H1 (cell line): ENCODE results near the gene OR52E2. TPM values are rescaled to one million over a fixed set of nuclear protein-coding genes. Genes with fewer than 3 reads are reported as not detected.

Experiments
- CTCF ChIA-PET: fragments of 300-600 bp; sonication (Branson Sonifier 250); formaldehyde crosslinking; loops from one replicate; lab custom pipeline; 2021; ENCODE audit not compliant: partially characterized antibody; lab: Charles Lee
- POLR2A ChIA-PET: fragments of 300-600 bp; sonication (Branson Sonifier 250); formaldehyde crosslinking; loops from one replicate; lab custom pipeline; 2021; ENCODE audit warnings: inconsistent platforms; ENCODE audit not compliant: partially characterized antibody; lab: Charles Lee
- DNase-seq, 2 experiments: peaks; one replicate each; pipeline versions ENCODE4 v3.0.0 to v3.0.0-alpha.2; 2010 to 2022; ENCODE audit warnings: low spot score in 2 of 2, low read depth in 1 of 2, mixed read lengths in 1 of 2
- FAIRE-seq: peaks from 2 replicates; lab custom pipeline; 2011; peaks lifted over from hg19 to GRCh38; lab: Jason Lieb, UNC
- H2AFZ ChIP-seq: 2 replicates; pipeline ENCODE4 v1.8.1; 2012; ENCODE audit warnings: low read length, inconsistent platforms
- H2AK5ac ChIP-seq: 2 replicates; pipeline ENCODE4 v1.6.1; 2013; ENCODE audit warnings: low read depth, low read length
- H2BK120ac ChIP-seq: replicated peaks from 2 replicates; pipeline ENCODE3; 2013; ENCODE audit warnings: low read depth, low read length, inconsistent platforms
- H2BK12ac ChIP-seq: 2 replicates; pipeline ENCODE4 v1.6.1; 2013; ENCODE audit warnings: low read depth, low read length
- H2BK15ac ChIP-seq: 2 replicates; pipeline ENCODE4 v1.6.1; 2013; ENCODE audit warnings: low read length
- H2BK20ac ChIP-seq: 2 replicates; pipeline ENCODE4 v1.6.1; 2013; ENCODE audit warnings: low read length
- H2BK5ac ChIP-seq: 2 replicates; pipeline ENCODE4 v1.6.1; 2013; ENCODE audit warnings: low read depth, low read length
- H3K14ac ChIP-seq: 2 replicates; pipeline ENCODE4 v1.6.1; 2013; ENCODE audit warnings: inconsistent platforms; ENCODE audit not compliant: insufficient read length
- H3K18ac ChIP-seq: 2 replicates; pipeline ENCODE4 v1.6.1; 2013; ENCODE audit warnings: low read length; ENCODE audit errors: extremely low read depth
- H3K23ac ChIP-seq: 2 replicates; pipeline ENCODE4 v1.6.1; 2013; ENCODE audit warnings: inconsistent platforms; ENCODE audit not compliant: insufficient read length
- H3K23me2 ChIP-seq: 2 replicates; pipeline ENCODE4 v1.6.1; 2013; ENCODE audit warnings: low read depth, low read length
- H3K27ac ChIP-seq: 2 replicates; pipeline ENCODE4 v1.6.1; 2011; ENCODE audit warnings: low read depth, low read length, inconsistent platforms
- H3K27me3 ChIP-seq, 4 experiments: replicated peaks in 1 of 4; 1 replicate in 1 of 4; 2 replicates in 3 of 4; pipeline versions ENCODE4 v1.6.1 to v1.8.1; 2011 to 2013; ENCODE audit warnings: low read length in 3 of 4, mild to moderate bottlenecking in 3 of 4, inconsistent platforms in 2 of 4, mixed read lengths in 2 of 4, moderate library complexity in 1 of 4; ENCODE audit not compliant: control insufficient read depth in 3 of 4, insufficient read depth in 3 of 4; ENCODE audit errors: extremely low read depth in 1 of 4
- H3K36me3 ChIP-seq, 4 experiments: 2 replicates each; pipeline versions ENCODE4 v1.6.1 to v1.8.1; 2011 to 2013; ENCODE audit warnings: mild to moderate bottlenecking in 4 of 4, low read length in 3 of 4, moderate library complexity in 2 of 4, control low read depth in 1 of 4, inconsistent platforms in 1 of 4; ENCODE audit not compliant: insufficient read depth in 4 of 4, control insufficient read depth in 2 of 4
- H3K4ac ChIP-seq: replicated peaks from 2 replicates; pipeline ENCODE3; 2013; ENCODE audit warnings: low read length, low read depth, mixed read lengths, inconsistent platforms; ENCODE audit not compliant: insufficient read length
- H3K4me1 ChIP-seq, 4 experiments: replicated peaks in 1 of 4; 1 replicate in 1 of 4; 2 replicates in 3 of 4; pipeline versions ENCODE4 v1.6.1 to v1.8.1; 2011 to 2013; ENCODE audit warnings: low read length in 3 of 4, inconsistent platforms in 2 of 4, mixed read lengths in 1 of 4; ENCODE audit not compliant: insufficient read depth in 4 of 4, control insufficient read depth in 3 of 4
- H3K4me2 ChIP-seq, 2 experiments: 2 replicates each; pipeline versions ENCODE4 v1.6.1 to v1.8.1; 2011 to 2013; ENCODE audit warnings: low read depth in 2 of 2, low read length in 2 of 2, control low read depth in 1 of 2, inconsistent platforms in 1 of 2, mild to moderate bottlenecking in 1 of 2; ENCODE audit not compliant: insufficient read depth in 1 of 2
- H3K4me3 ChIP-seq, 4 experiments: fragments of 200-600, 300-600 bp in 1 of 4; sonication (generic), shearing (Covaris generic), sonication (Bioruptor Twin) in 1 of 4; 2 replicates each; pipeline versions ENCODE4 v1.5.1 to v1.8.1; 2011 to 2016; ENCODE audit warnings: low read length in 4 of 4, low read depth in 3 of 4, control low read depth in 2 of 4, inconsistent platforms in 2 of 4, mild to moderate bottlenecking in 2 of 4, mixed read lengths in 1 of 4, moderate library complexity in 1 of 4; ENCODE audit not compliant: insufficient read depth in 2 of 4; ENCODE audit errors: extremely low read depth in 1 of 4
- H3K56ac ChIP-seq: replicated peaks from 2 replicates; pipeline ENCODE3; 2013; ENCODE audit warnings: low read depth, mild to moderate bottlenecking, mixed read lengths, low read length, inconsistent platforms; ENCODE audit not compliant: insufficient read length
- H3K79me1 ChIP-seq: 2 replicates; pipeline ENCODE4 v1.6.1; 2013; ENCODE audit warnings: low read depth, low read length, control low read depth
- H3K79me2 ChIP-seq, 2 experiments: 2 replicates each; pipeline versions ENCODE4 v1.6.1 to v1.8.1; 2012 to 2013; ENCODE audit warnings: low read length in 2 of 2, mild to moderate bottlenecking in 2 of 2, inconsistent platforms in 1 of 2; ENCODE audit not compliant: insufficient read depth in 2 of 2, control insufficient read depth in 1 of 2
- H3K9ac ChIP-seq, 4 experiments: replicated peaks in 1 of 4; 1 replicate in 1 of 4; 2 replicates in 3 of 4; pipeline versions ENCODE4 v1.6.1 to v1.8.1; 2011 to 2013; ENCODE audit warnings: low read depth in 3 of 4, low read length in 3 of 4, control low read depth in 2 of 4, mild to moderate bottlenecking in 2 of 4, moderate library complexity in 2 of 4, inconsistent platforms in 1 of 4; ENCODE audit errors: extremely low read depth in 1 of 4
- H3K9me3 ChIP-seq, 2 experiments: 2 replicates each; pipeline versions ENCODE4 v1.6.1 to v1.8.1; 2012 to 2013; ENCODE audit warnings: mild to moderate bottlenecking in 2 of 2, moderate library complexity in 2 of 2, control low read depth in 1 of 2, inconsistent platforms in 1 of 2, low read depth in 1 of 2, low read length in 1 of 2, mixed read lengths in 1 of 2; ENCODE audit not compliant: insufficient read depth in 2 of 2
- H4K20me1 ChIP-seq, 2 experiments: replicated peaks in 1 of 2; 2 replicates each; pipeline versions ENCODE3 to v1.8.1; 2011 to 2013; ENCODE audit warnings: inconsistent platforms in 2 of 2, low read length in 2 of 2, mild to moderate bottlenecking in 1 of 2; ENCODE audit not compliant: insufficient read depth in 2 of 2, control insufficient read depth in 1 of 2
- H4K5ac ChIP-seq: 2 replicates; pipeline ENCODE4 v1.6.1; 2013; ENCODE audit warnings: low read length, low read depth, mixed read lengths, inconsistent platforms; ENCODE audit not compliant: insufficient read length
- H4K8ac ChIP-seq: 2 replicates; pipeline ENCODE4 v1.8.0; 2013; ENCODE audit warnings: mild to moderate bottlenecking, moderate library complexity, low read length, inconsistent platforms; ENCODE audit not compliant: insufficient read depth; ENCODE audit errors: extremely low read depth
- H4K91ac ChIP-seq: replicated peaks from 2 replicates; pipeline ENCODE3; 2013; ENCODE audit warnings: low read length, mixed read lengths, inconsistent platforms; ENCODE audit not compliant: insufficient read length
- ATF3 ChIP-seq: IDR thresholded peaks from 2 replicates; pipeline ENCODE4 v1.6.1; 2011; ENCODE audit warnings: low read depth, mild to moderate bottlenecking, low read length; ENCODE audit not compliant: insufficient read depth
- BACH1 ChIP-seq: IDR thresholded peaks from 2 replicates; pipeline ENCODE4 v1.6.1; 2012; ENCODE audit warnings: low read length, improper control_type of control experiment
- CEBPB ChIP-seq: IDR thresholded peaks from 2 replicates; pipeline ENCODE4 v1.6.1; 2012; ENCODE audit warnings: low read depth, low read length
- EP300 ChIP-seq, 2 experiments: IDR thresholded peaks; 1 replicate in 1 of 2; 2 replicates in 1 of 2; pipeline ENCODE4 v1.6.1; 2011 to 2012; ENCODE audit warnings: low read depth in 2 of 2, low read length in 2 of 2, mild to moderate bottlenecking in 2 of 2, borderline replicate concordance in 1 of 2, inconsistent platforms in 1 of 2, moderate library complexity in 1 of 2
- NANOG ChIP-seq: IDR thresholded peaks from 2 replicates; pipeline ENCODE4 v1.6.1; 2011; ENCODE audit warnings: low read length, low read depth, mild to moderate bottlenecking, inconsistent platforms; ENCODE audit not compliant: insufficient read depth, poor library complexity, severe bottlenecking
- POLR2A ChIP-seq, 2 experiments: IDR thresholded peaks; 1 replicate in 1 of 2; 2 replicates in 1 of 2; pipeline ENCODE4 v1.6.1; 2011; ENCODE audit warnings: low read depth in 2 of 2, low read length in 2 of 2, mild to moderate bottlenecking in 2 of 2; ENCODE audit errors: control extremely low read depth in 1 of 2
- POLR2AphosphoS5 ChIP-seq: IDR thresholded peaks from 2 replicates; pipeline ENCODE4 v1.6.1; 2011; ENCODE audit warnings: low read depth, low read length
- POU5F1 ChIP-seq: IDR thresholded peaks from 2 replicates; pipeline ENCODE4 v1.6.1; 2011; ENCODE audit warnings: low read depth, mild to moderate bottlenecking, low read length, moderate library complexity
- YY1 ChIP-seq: IDR thresholded peaks from 2 replicates; pipeline ENCODE4 v1.6.1; 2011; ENCODE audit warnings: low read depth, mild to moderate bottlenecking, low read length
- WGBS, 2 experiments: shearing (Covaris generic) in 1 of 2; methylation state at CpG; one replicate each; pipeline versions ENCODE4 v1.1.6 to v1.1.7; 2013 to 2015; ENCODE audit warnings: low lambda C conversion rate in 2 of 2, mixed read lengths in 2 of 2, inconsistent platforms in 1 of 2, low coverage in 1 of 2, missing lambda C conversion rate in 1 of 2; ENCODE audit not compliant: insufficient replicate concordance in 2 of 2, insufficient coverage in 1 of 2, insufficient read length in 1 of 2; ENCODE audit errors: extremely low coverage in 1 of 2, missing lambda C conversion rate in 1 of 2; 5-methylcytosine and 5-hydroxymethylcytosine counted together
- polyA plus RNA-seq, 7 experiments: library from polyadenylated mRNA; depleted of rRNA in 3 of 7; stranded (reverse) in 5 of 7; unstranded in 2 of 7; fragments of >200 nt in 5 of 7; fragments of 200-250 nt in 2 of 7; gene quantifications; 1 replicate in 5 of 7; 2 replicates in 1 of 7; 4 replicates in 1 of 7; pipeline versions ENCODE4 v1.2.1 to v1.2.3, GENCODE V29; 2011 to 2013; ENCODE audit warnings: missing spikeins in 2 of 7, mixed read lengths in 2 of 7
- total RNA-seq: library from RNA; stranded (reverse); fragmentation: NEBNext Ultra II Directional; extraction: Animal tissue kit (Norgen Biotek cat#: 25700); gene quantifications from 2 replicates; pipeline ENCODE4 v1.2.1, GENCODE V29; 2021

The OR52E2 gene
- total and polyA plus RNA-seq, 2 of the 8 experiments (the other 6 are each of a cell fraction or from before 2014, with no cell fraction given): not detected

- FAIRE-seq: no peak
- H2BK15ac ChIP-seq: no peak overlapping the region
- no peak overlapping the region for H3K4me3 ChIP-seq
- DNase-seq: no peak
- no peak overlapping the region for H3K18ac ChIP-seq
- 85% methylated on average over 1 of the region's 1 CpG; no CpG with 5 or more reads in 1 of the 2 experiments for WGBS, 2 experiments
- no peak overlapping the region for H3K9ac ChIP-seq
- H2AK5ac ChIP-seq: no peak overlapping the region
- no peak overlapping the region for H2BK5ac ChIP-seq
- no peaks in the 10 kb centered on the region for H4K20me1 ChIP-seq
- no peak overlapping the region for H3K4me2 ChIP-seq
- no peak overlapping the region for H3K14ac ChIP-seq
- no peak overlapping the region for H4K91ac ChIP-seq
- no peak overlapping the region for H2BK12ac ChIP-seq
- no peak overlapping the region for H2AFZ ChIP-seq
- H3K27me3 ChIP-seq: no peaks in the 10 kb centered on the region
- no peak for TF ChIP-seq POLR2A (IDR thresholded peaks at IDR 0.05; ENCODE audit: control extremely low read depth in 1 of 2, low read depth in 2 of 2, low read length in 2 of 2)
- no peak for TF ChIP-seq NANOG
- no peak for TF ChIP-seq BACH1
- no peak for TF ChIP-seq POU5F1
- no peak for TF ChIP-seq CEBPB
- TF ChIP-seq POLR2AphosphoS5: no peak
- TF ChIP-seq ATF3: no peak
- no peak for TF ChIP-seq EP300 (IDR thresholded peaks at IDR 0.05; ENCODE audit: borderline replicate concordance in 1 of 2, low read depth in 2 of 2, low read length in 2 of 2)
- TF ChIP-seq YY1: no peak
- no peaks in the 10 kb centered on the region for H3K79me1 ChIP-seq
- H3K79me2 ChIP-seq: no peaks in the 10 kb centered on the region
- ChIA-PET CTCF (no interaction called here), POLR2A (no interaction called here)
- H3K27ac ChIP-seq: no peak overlapping the region
- H3K4me1 ChIP-seq: no peaks in the 10 kb centered on the region
- H3K23me2 ChIP-seq: peaks cover 1% of the 10 kb centered on the region; the same call in 1 of the 2 replicates
- no peaks in the 10 kb centered on the region for H3K36me3 ChIP-seq
- H3K9me3 ChIP-seq: no peaks in the 10 kb centered on the region
- no peak overlapping the region for H4K5ac ChIP-seq
- H2BK120ac ChIP-seq: no peak overlapping the region
- H3K23ac ChIP-seq: no peak overlapping the region
- no peak overlapping the region for H2BK20ac ChIP-seq
- H3K56ac ChIP-seq: no peak overlapping the region
- H3K4ac ChIP-seq: no peak overlapping the region
- no peak overlapping the region for H4K8ac ChIP-seq
These were observed 21.1 kb downstream of the OR52E2 start for GRCh38 chr11:5038341-5038740.
